Measurements from ENCODE around the gene B4GALNT3.

Gene B4GALNT3

DNA sequence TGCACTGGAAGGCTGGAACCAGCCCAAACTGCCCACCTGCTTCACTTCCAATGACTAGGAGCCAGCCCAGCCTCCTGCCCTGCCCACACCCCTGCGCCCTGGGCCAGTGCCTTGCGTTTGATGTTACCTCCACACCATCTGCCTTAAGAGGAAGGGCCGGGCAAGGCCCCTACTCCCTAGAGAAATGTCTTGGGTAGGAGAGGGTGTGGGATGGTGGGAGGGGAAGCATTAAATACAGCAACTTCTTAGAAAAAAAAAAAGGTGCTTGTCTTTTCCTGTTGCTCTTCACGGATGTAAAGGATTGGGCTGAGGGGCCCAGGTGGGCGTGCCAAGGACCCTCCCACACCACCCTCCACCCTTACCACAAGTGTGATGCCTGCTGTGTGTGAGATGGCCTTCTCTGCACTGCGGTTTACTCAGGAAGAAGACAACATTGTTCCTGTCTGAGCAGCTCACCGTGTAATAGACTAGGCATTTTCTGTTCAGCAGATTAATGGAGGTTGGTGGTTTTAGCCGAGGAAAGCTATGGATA lies 103.6 kb downstream of the B4GALNT3 start:
- Histone ChIP-seq H3K9me2 (ENCODE audit: low read depth, low read length) (no peaks in the 10 kb centered on the region), H3K9ac (ENCODE audit: low read length) (no peak overlapping the region), H3F3A (ENCODE audit: insufficient read depth, low read length) (no peaks in the 10 kb centered on the region), H3K27ac (ENCODE audit: low read depth, low read length, poor library complexity, severe bottlenecking) (no peak overlapping the region), H4K20me1 (ENCODE audit: insufficient read depth, low read length) (no peaks in the 10 kb centered on the region), H3K4me2 (ENCODE audit: low read length) (no peak overlapping the region), H3K4me3 (ENCODE audit: low read depth, low read length, poor library complexity, severe bottlenecking) (no peak overlapping the region), H3K9me3 (ENCODE audit: low read length) (no peaks in the 10 kb centered on the region), H3K4me1 (ENCODE audit: insufficient read depth, low read length, severe bottlenecking) (peaks cover 21% of the 10 kb centered on the region), H3K27me3 (ENCODE audit: insufficient read depth, low read length) (peaks cover 11% of the 10 kb centered on the region; the same call in 1 of the 2 replicates), H2AFZ (ENCODE audit: low read length) (no peak overlapping the region), H3K79me2 (ENCODE audit: insufficient read depth, low read length) (no peaks in the 10 kb centered on the region), H3K36me3 (ENCODE audit: insufficient read depth, low read length) (peaks cover 32% of the 10 kb centered on the region)
- TF ChIP-seq, protein P1, sequence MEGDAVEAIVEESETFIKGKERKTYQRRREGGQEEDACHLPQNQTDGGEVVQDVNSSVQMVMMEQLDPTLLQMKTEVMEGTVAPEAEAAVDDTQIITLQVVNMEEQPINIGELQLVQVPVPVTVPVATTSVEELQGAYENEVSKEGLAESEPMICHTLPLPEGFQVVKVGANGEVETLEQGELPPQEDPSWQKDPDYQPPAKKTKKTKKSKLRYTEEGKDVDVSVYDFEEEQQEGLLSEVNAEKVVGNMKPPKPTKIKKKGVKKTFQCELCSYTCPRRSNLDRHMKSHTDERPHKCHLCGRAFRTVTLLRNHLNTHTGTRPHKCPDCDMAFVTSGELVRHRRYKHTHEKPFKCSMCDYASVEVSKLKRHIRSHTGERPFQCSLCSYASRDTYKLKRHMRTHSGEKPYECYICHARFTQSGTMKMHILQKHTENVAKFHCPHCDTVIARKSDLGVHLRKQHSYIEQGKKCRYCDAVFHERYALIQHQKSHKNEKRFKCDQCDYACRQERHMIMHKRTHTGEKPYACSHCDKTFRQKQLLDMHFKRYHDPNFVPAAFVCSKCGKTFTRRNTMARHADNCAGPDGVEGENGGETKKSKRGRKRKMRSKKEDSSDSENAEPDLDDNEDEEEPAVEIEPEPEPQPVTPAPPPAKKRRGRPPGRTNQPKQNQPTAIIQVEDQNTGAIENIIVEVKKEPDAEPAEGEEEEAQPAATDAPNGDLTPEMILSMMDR (IDR thresholded peaks at IDR 0.05; ENCODE audit: low read length), result no peak
- TF ChIP-seq EZH2 (IDR thresholded peaks at IDR 0.05; ENCODE audit: borderline replicate concordance, low read length), result no peak

DNA sequence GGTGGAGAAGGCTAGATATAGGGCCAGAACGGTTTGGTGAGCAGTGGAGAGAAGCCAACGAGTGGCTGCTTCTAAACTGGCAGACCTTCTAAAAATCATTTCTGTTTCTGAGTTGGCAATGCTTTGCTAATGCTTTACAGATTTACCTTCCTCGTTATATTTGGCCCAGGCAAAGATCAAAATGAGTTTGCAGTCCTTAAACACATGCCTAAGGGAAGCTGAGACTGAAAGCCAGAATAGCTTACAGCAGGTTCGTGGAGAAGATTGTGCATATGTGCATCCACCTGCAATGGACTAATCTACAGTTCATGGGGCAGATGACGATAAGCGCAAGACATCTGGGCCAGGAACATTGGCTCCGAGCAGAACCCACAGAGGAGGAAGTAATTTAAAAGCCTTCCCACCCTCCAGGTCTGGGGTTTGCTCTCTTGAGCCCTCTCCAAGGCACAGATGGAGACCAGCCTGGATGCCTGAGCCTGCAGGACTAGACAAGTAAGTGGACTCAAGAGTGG lies 104.1 kb downstream of the B4GALNT3 start:
- Histone ChIP-seq H2AFZ (ENCODE audit: low read length) (no peak overlapping the region), H3K27ac (ENCODE audit: low read depth, low read length, poor library complexity, severe bottlenecking) (no peak overlapping the region), H3K27me3 (ENCODE audit: insufficient read depth, low read length) (peaks cover 11% of the 10 kb centered on the region; the same call in 1 of the 2 replicates), H4K20me1 (ENCODE audit: insufficient read depth, low read length) (no peaks in the 10 kb centered on the region), H3K4me1 (ENCODE audit: insufficient read depth, low read length, severe bottlenecking) (peaks cover 21% of the 10 kb centered on the region), H3K79me2 (ENCODE audit: insufficient read depth, low read length) (no peaks in the 10 kb centered on the region), H3K4me2 (ENCODE audit: low read length) (no peak overlapping the region), H3K4me3 (ENCODE audit: low read depth, low read length, poor library complexity, severe bottlenecking) (no peak overlapping the region), H3K36me3 (ENCODE audit: insufficient read depth, low read length) (peaks cover 32% of the 10 kb centered on the region), H3K9me3 (ENCODE audit: low read length) (no peaks in the 10 kb centered on the region), H3K9ac (ENCODE audit: low read length) (no peak overlapping the region), H3F3A (ENCODE audit: insufficient read depth, low read length) (no peaks in the 10 kb centered on the region), H3K9me2 (ENCODE audit: low read depth, low read length) (no peaks in the 10 kb centered on the region)
- TF ChIP-seq EZH2 (IDR thresholded peaks at IDR 0.05; ENCODE audit: borderline replicate concordance, low read length), result no peak
- TF ChIP-seq, protein P1 (IDR thresholded peaks at IDR 0.05; ENCODE audit: low read length), result no peak

DNA sequence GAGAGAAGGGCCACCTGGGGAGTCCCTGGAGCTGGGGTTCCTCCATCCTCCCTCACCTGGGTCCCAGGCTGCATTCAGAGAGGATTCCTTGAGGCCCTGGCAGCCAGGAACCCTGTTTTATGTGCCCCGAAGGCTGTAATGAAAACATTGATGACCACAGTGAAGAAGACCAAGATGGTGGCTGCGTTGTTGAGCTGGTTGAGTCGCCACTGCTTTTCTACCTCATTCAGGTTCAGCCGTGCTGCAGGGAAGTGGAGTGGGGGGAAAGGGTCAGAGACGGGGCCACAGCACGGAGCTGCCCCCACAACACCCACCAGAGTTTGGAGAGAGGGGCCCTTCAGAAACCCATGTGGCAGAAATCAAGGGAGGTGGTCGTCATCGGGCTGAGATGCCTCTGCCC lies 105.4 kb downstream of the B4GALNT3 start:
- Histone ChIP-seq H3K4me3 (ENCODE audit: low read depth, low read length, poor library complexity, severe bottlenecking) (no peak overlapping the region), H3K9me3 (ENCODE audit: low read length) (no peaks in the 10 kb centered on the region), H3K9me2 (ENCODE audit: low read depth, low read length) (no peaks in the 10 kb centered on the region), H3K4me2 (ENCODE audit: low read length) (no peak overlapping the region), H4K20me1 (ENCODE audit: insufficient read depth, low read length) (no peaks in the 10 kb centered on the region), H3K27ac (ENCODE audit: low read depth, low read length, poor library complexity, severe bottlenecking) (no peak overlapping the region), H3K9ac (ENCODE audit: low read length) (no peak overlapping the region), H2AFZ (ENCODE audit: low read length) (no peak overlapping the region), H3K79me2 (ENCODE audit: insufficient read depth, low read length) (no peaks in the 10 kb centered on the region), H3K36me3 (ENCODE audit: insufficient read depth, low read length) (peaks cover 32% of the 10 kb centered on the region), H3F3A (ENCODE audit: insufficient read depth, low read length) (no peaks in the 10 kb centered on the region), H3K4me1 (ENCODE audit: insufficient read depth, low read length, severe bottlenecking) (peaks cover 30% of the 10 kb centered on the region), H3K27me3 (ENCODE audit: insufficient read depth, low read length) (no peaks in the 10 kb centered on the region)
- no peak for TF ChIP-seq EZH2 (IDR thresholded peaks at IDR 0.05; ENCODE audit: borderline replicate concordance, low read length)
- TF ChIP-seq, protein P1 (IDR thresholded peaks at IDR 0.05; ENCODE audit: low read length), result no peak

All from OCI-LY1 (cell line).